ENCODE measurements around the gene SPSB4.

SPSB4 gene

GRCh38 chr3:141127344-141128125 is 76.4 kb downstream of the SPSB4 start:
- TF ChIP-seq POLR2AphosphoS5 (IDR thresholded peaks at IDR 0.05; ENCODE audit: borderline replicate concordance, low read depth, low read length), result no peak
- TF ChIP-seq EZH2 (IDR thresholded peaks at IDR 0.05), result no peak
- no peak for TF ChIP-seq FOXP2 (optimal IDR thresholded peaks at IDR 0.05; ENCODE audit: control extremely low read depth, extremely low read length, insufficient read depth)
- no peak for DNase-seq (ENCODE audit: low read depth, low spot score)
- Histone ChIP-seq H3K36me3 (ENCODE audit: insufficient read depth, low read length) (no peaks in the 10 kb centered on the region), H3K4me3 (no peak overlapping the region), H3K9ac (ENCODE audit: insufficient read length) (no peak overlapping the region), H3K9me3 (ENCODE audit: low read depth, low read length) (no peaks in the 10 kb centered on the region), H3K27ac (no peak overlapping the region)

DNA sequence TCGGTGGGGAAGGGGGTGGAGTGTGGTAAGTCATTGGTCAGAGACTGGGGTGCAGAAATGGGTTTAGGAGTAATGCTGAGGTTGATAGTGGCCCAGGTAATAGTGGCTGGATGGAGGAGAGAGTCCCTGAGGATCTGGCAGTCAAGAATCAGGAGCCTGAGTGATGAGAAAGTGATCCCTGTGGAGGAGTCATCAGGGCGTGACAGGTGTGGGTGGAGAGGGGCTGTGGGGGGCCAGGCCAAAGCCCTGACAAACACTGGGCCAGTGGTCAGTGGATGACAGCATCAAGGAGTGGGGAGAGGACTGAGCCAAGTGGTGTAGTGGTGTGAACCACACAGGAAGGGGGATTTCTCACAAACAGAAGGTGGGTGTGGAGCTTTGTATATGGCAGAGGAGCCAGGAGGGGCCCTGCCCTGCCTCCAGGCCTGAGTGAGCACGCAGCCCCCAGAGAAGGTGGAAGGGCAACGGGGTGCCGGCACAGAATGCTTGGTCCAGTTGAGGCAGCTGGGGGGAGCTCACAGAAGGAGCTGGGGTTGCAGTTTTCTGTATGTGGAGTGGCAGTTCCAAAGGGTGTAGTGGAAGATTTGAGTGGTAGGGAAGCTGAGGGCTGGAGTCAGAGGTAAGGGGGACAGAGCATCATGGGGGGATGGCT is 77.1 kb downstream of the SPSB4 start:
- H3K4me3 ChIP-seq, result no peak overlapping the region
- no peak overlapping the region for H3K27ac ChIP-seq
- no peak overlapping the region for H3K9ac ChIP-seq (ENCODE audit: insufficient read length)
- no peak for DNase-seq (ENCODE audit: low read depth, low spot score)
- TF ChIP-seq FOXP2 (optimal IDR thresholded peaks at IDR 0.05; ENCODE audit: control extremely low read depth, extremely low read length, insufficient read depth), result no peak
- TF ChIP-seq EZH2 (IDR thresholded peaks at IDR 0.05), result no peak
- TF ChIP-seq POLR2AphosphoS5 (IDR thresholded peaks at IDR 0.05; ENCODE audit: borderline replicate concordance, low read depth, low read length), result no peak
- H3K36me3 ChIP-seq (ENCODE audit: insufficient read depth, low read length), result no peaks in the 10 kb centered on the region
- no peaks in the 10 kb centered on the region for H3K9me3 ChIP-seq (ENCODE audit: low read depth, low read length)

DNA sequence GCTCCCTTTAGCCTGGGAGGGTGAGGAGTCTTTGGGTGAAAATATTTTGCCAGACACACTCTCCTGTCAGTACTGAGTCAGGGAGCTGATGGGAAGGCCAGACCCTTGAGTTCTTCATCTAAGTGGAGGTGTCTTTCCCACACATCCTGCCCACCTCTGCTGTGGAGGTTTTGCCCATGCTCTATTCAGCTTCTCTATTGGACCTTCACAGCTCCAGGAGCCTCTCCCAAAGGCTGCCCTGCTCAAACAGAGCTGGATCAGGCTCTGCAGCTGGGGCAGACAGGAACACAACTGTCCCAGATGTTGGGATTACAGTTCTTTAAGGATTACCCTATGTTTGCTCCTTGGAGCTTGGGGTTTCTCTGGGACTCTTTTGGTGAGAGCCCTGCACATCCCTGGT is 77.9 kb downstream of the SPSB4 start:
- no peak overlapping the region for H3K9ac ChIP-seq (ENCODE audit: insufficient read length)
- no peak for DNase-seq (ENCODE audit: low read depth, low spot score)
- H3K9me3 ChIP-seq (ENCODE audit: low read depth, low read length), result no peaks in the 10 kb centered on the region
- no peaks in the 10 kb centered on the region for H3K36me3 ChIP-seq (ENCODE audit: insufficient read depth, low read length)
- no peak overlapping the region for H3K4me3 ChIP-seq
- TF ChIP-seq FOXP2 (optimal IDR thresholded peaks at IDR 0.05; ENCODE audit: control extremely low read depth, extremely low read length, insufficient read depth) (no peak), POLR2AphosphoS5 (IDR thresholded peaks at IDR 0.05; ENCODE audit: borderline replicate concordance, low read depth, low read length) (no peak), EZH2 (IDR thresholded peaks at IDR 0.05) (no peak)
- no peak overlapping the region for H3K27ac ChIP-seq

GRCh38 chr3:141129541-141130011 is 78.4 kb downstream of the SPSB4 start:
- no peaks in the 10 kb centered on the region for H3K9me3 ChIP-seq (ENCODE audit: low read depth, low read length)
- H3K27ac ChIP-seq, result no peak overlapping the region
- no peaks in the 10 kb centered on the region for H3K36me3 ChIP-seq (ENCODE audit: insufficient read depth, low read length)
- no peak for DNase-seq (ENCODE audit: low read depth, low spot score)
- TF ChIP-seq POLR2AphosphoS5 (IDR thresholded peaks at IDR 0.05; ENCODE audit: borderline replicate concordance, low read depth, low read length), result no peak
- TF ChIP-seq FOXP2 (optimal IDR thresholded peaks at IDR 0.05; ENCODE audit: control extremely low read depth, extremely low read length, insufficient read depth), result no peak
- no peak for TF ChIP-seq EZH2 (IDR thresholded peaks at IDR 0.05)
- no peak overlapping the region for H3K4me3 ChIP-seq
- H3K9ac ChIP-seq (ENCODE audit: insufficient read length), result no peak overlapping the region

DNA sequence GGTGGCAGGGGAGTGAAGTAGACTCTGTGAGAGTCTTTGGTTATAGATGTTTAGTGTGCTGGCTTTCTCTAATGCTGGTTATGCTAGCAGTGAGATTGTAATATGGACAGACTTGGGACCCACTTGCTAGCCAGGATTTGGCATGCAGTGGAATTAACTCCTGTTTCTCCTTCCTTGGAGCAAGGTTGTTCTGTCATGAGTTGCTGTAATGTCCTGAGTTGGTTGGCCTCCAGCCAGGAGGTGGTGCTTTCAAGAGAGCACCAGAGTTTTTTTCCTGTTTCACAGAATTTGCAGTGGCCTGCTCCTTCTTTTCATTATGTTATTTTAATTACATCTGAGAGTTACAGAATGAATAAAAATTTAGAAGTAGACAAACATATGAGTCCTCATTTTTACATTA is 92.4 kb downstream of the SPSB4 start:
- H3K4me3 ChIP-seq, result no peak overlapping the region
- no peaks in the 10 kb centered on the region for H3K36me3 ChIP-seq (ENCODE audit: insufficient read depth, low read length)
- no peak overlapping the region for H3K27ac ChIP-seq
- H3K9ac ChIP-seq (ENCODE audit: insufficient read length), result no peak overlapping the region
- no peak for TF ChIP-seq POLR2AphosphoS5 (IDR thresholded peaks at IDR 0.05; ENCODE audit: borderline replicate concordance, low read depth, low read length)
- no peak for TF ChIP-seq EZH2 (IDR thresholded peaks at IDR 0.05)
- no peak for TF ChIP-seq FOXP2 (optimal IDR thresholded peaks at IDR 0.05; ENCODE audit: control extremely low read depth, extremely low read length, insufficient read depth)
- no peaks in the 10 kb centered on the region; the same call in 1 of the 2 replicates for H3K9me3 ChIP-seq (ENCODE audit: low read depth, low read length)
- DNase-seq (ENCODE audit: low read depth, low spot score), result no peak

DNA sequence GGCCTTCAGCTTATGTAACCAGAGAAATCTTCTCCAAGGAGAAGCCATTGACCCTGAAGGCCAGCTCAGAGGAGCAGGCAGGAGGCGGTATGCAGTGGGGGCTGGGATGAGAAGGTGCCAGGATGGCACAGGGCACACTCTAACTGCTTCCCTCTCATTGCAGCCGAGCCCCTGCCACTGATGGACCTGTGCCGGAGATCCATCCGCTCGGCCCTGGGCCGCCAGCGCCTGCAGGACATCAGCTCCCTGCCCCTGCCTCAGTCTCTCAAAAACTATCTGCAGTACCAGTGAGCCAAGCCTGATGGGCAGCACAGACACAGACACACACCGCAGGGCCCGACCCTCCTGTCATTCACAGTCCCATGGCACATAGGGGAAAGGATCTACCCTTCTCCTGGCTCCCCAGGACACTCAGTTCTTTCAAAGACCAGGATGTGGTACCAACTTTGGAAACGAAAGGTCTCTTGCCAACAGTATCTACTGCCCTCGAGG is 95.9 kb downstream of the SPSB4 start:
- Histone ChIP-seq H3K9me3 (ENCODE audit: low read depth, low read length) (no peaks in the 10 kb centered on the region; the same call in 1 of the 2 replicates), H3K9ac (ENCODE audit: insufficient read length) (no peak overlapping the region), H3K36me3 (ENCODE audit: insufficient read depth, low read length) (no peaks in the 10 kb centered on the region), H3K27ac (no peak overlapping the region), H3K4me3 (no peak overlapping the region)
- DNase-seq (ENCODE audit: low read depth, low spot score), result no peak
- TF ChIP-seq FOXP2 (optimal IDR thresholded peaks at IDR 0.05; ENCODE audit: control extremely low read depth, extremely low read length, insufficient read depth), result no peak
- TF ChIP-seq POLR2AphosphoS5 (IDR thresholded peaks at IDR 0.05; ENCODE audit: borderline replicate concordance, low read depth, low read length), result no peak
- no peak for TF ChIP-seq EZH2 (IDR thresholded peaks at IDR 0.05)

GRCh38 chr3:141147657-141148056 is 96.5 kb downstream of the SPSB4 start:
- no peak for TF ChIP-seq POLR2AphosphoS5 (IDR thresholded peaks at IDR 0.05; ENCODE audit: borderline replicate concordance, low read depth, low read length)
- no peak for TF ChIP-seq EZH2 (IDR thresholded peaks at IDR 0.05)
- TF ChIP-seq FOXP2 (optimal IDR thresholded peaks at IDR 0.05; ENCODE audit: control extremely low read depth, extremely low read length, insufficient read depth), result no peak
- Histone ChIP-seq H3K9ac (ENCODE audit: insufficient read length) (no peak overlapping the region), H3K9me3 (ENCODE audit: low read depth, low read length) (no peaks in the 10 kb centered on the region), H3K4me3 (no peak overlapping the region), H3K27ac (no peak overlapping the region), H3K36me3 (ENCODE audit: insufficient read depth, low read length) (no peaks in the 10 kb centered on the region)
- DNase-seq (ENCODE audit: low read depth, low spot score), result no peak

GRCh38 chr3:141148169-141148568 is 97.0 kb downstream of the SPSB4 start:
- Histone ChIP-seq H3K36me3 (ENCODE audit: insufficient read depth, low read length) (no peaks in the 10 kb centered on the region), H3K27ac (no peak overlapping the region), H3K4me3 (no peak overlapping the region), H3K9ac (ENCODE audit: insufficient read length) (no peak overlapping the region), H3K9me3 (ENCODE audit: low read depth, low read length) (no peaks in the 10 kb centered on the region)
- DNase-seq (ENCODE audit: low read depth, low spot score), result no peak
- TF ChIP-seq FOXP2 (optimal IDR thresholded peaks at IDR 0.05; ENCODE audit: control extremely low read depth, extremely low read length, insufficient read depth), result no peak
- no peak for TF ChIP-seq POLR2AphosphoS5 (IDR thresholded peaks at IDR 0.05; ENCODE audit: borderline replicate concordance, low read depth, low read length)
- TF ChIP-seq EZH2 (IDR thresholded peaks at IDR 0.05), result no peak
